ENCODE data around the gene KDF1.
A peak's percentile ranks its signal among the peaks of the same experiment; 100 is the strongest.

Gene KDF1

GRCh38 chr1:26913754-26914619, 46.3 kb downstream of the KDF1 start, which contains the start of gene NR0B2:
Gene NR0B2 (minus strand): TSS chr1:26913975. CDS start chr1:26913940, 35 bp downstream.
- DNase-seq: no peak

- no peak for DNase-seq
These were observed 46.9 kb downstream of the KDF1 start for GRCh38 chr1:26913389-26913753.

GRCh38 chr1:26912147-26912490, 48.1 kb downstream of the KDF1 start:
- no peak for DNase-seq

GRCh38 chr1:26911399-26912146, 48.7 kb downstream of the KDF1 start:
- no peak for DNase-seq

- DNase-seq: no peak
These were observed 49.7 kb downstream of the KDF1 start for GRCh38 chr1:26910343-26911160.

GRCh38 chr1:26909951-26910342, 50.3 kb downstream of the KDF1 start:
- DNase-seq: no peak

GRCh38 chr1:26907071-26907917, 53.0 kb downstream of the KDF1 start:
- no peak for DNase-seq

GRCh38 chr1:26900815-26901511, 59.3 kb downstream of the KDF1 start:
- no peak for DNase-seq

GRCh38 chr1:26900001-26900814, 60.1 kb downstream of the KDF1 start, which contains the start of gene GPATCH3:
Gene GPATCH3 (minus strand): TSS chr1:26900467. CDS start chr1:26900442, 25 bp downstream.
- peak; percentile 90 for DNase-seq
